ENCODE data around the gene TNFRSF8. TPM values are rescaled to one million over a fixed set of nuclear protein-coding genes. Genes with fewer than 3 reads are reported as not detected.

The TNFRSF8 gene
- total RNA-seq, 4 donors from 2014 or later = 0.83 to 2.8 (median 2.3) TPM

GRCh38 chr1:12134716-12135115 lies 71.6 kb downstream of the TNFRSF8 start:
- intact Hi-C loops (cut with DNase I) = no loop called here
- Histone ChIP-seq H3K4me3 (no peak overlapping the region), H3K9me3 (no peaks in the 10 kb centered on the region), H3K36me3 (no peaks in the 10 kb centered on the region), H3K27ac (replicated peaks in 1 of 4) (no peak overlapping the region), H3K27me3 (no peaks in the 10 kb centered on the region), H3K4me1 (peaks cover 12 to 30% (median 15%) of the 10 kb centered on the region in 4 donors)
- WGBS = 100% methylated on average over 9 of the region's 10 CpGs
- no peak for TF ChIP-seq CTCF (IDR thresholded peaks at IDR 0.05)
- no peak for TF ChIP-seq EP300 (IDR thresholded peaks at IDR 0.05)
- TF ChIP-seq POLR2A (IDR thresholded peaks at IDR 0.05; ENCODE audit: low read depth) = no peak
- DNase-seq (ENCODE audit: extremely low spot score) = no peak

- TF ChIP-seq POLR2AphosphoS5 (IDR thresholded peaks at IDR 0.05) (peak in 1 of 2 donors; percentile 7), CTCF (IDR thresholded peaks at IDR 0.05) (no peak)
- H3K9me3 ChIP-seq = no peaks in the 10 kb centered on the region
- peaks cover 9 to 24% (median 12%) of the 10 kb centered on the region in 4 donors for H3K4me1 ChIP-seq
- H3K36me3 ChIP-seq = no peaks in the 10 kb centered on the region
- H3K4me3 ChIP-seq = no peak overlapping the region
- peak overlapping the region in 2 of 4 donors; percentile 5 to 18 for H3K27ac ChIP-seq (replicated peaks in 1 of 4)
- intact Hi-C loops (cut with DNase I) = no loop called here
- no peaks in the 10 kb centered on the region for H3K27me3 ChIP-seq
- DNase-seq (ENCODE audit: extremely low spot score) = no peak
- WGBS = 48% methylated on average over 6 of the region's 6 CpGs
These were observed 72.5 kb downstream of the TNFRSF8 start for GRCh38 chr1:12135612-12136011.

- WGBS = 74% methylated on average over 8 of the region's 8 CpGs
- DNase-seq (ENCODE audit: extremely low spot score) = no peak
- no peaks in the 10 kb centered on the region for H3K27me3 ChIP-seq
- H3K36me3 ChIP-seq = no peaks in the 10 kb centered on the region
- intact Hi-C loops (cut with DNase I) = no loop called here
- H3K4me3 ChIP-seq = no peak overlapping the region
- H3K9me3 ChIP-seq = no peaks in the 10 kb centered on the region
- H3K4me1 ChIP-seq = peaks cover 9 to 15% (median 11%) of the 10 kb centered on the region in 4 donors
- H3K27ac ChIP-seq (replicated peaks in 1 of 4) = no peak overlapping the region
- no peak for TF ChIP-seq POLR2AphosphoS5 (IDR thresholded peaks at IDR 0.05)
- TF ChIP-seq EP300 (IDR thresholded peaks at IDR 0.05) = no peak
- TF ChIP-seq CTCF (IDR thresholded peaks at IDR 0.05) = no peak
- TF ChIP-seq POLR2A (IDR thresholded peaks at IDR 0.05; ENCODE audit: low read depth) = no peak
These were observed 74.0 kb downstream of the TNFRSF8 start for GRCh38 chr1:12136916-12137610.

GRCh38 chr1:12138196-12139168 lies 75.4 kb downstream of the TNFRSF8 start:
- Histone ChIP-seq H3K4me1 (peaks cover 9 to 20% (median 16%) of the 10 kb centered on the region in 4 donors), H3K9me3 (no peaks in the 10 kb centered on the region), H3K27ac (replicated peaks in 1 of 4) (no peak overlapping the region), H3K4me3 (no peak overlapping the region), H3K36me3 (no peaks in the 10 kb centered on the region), H3K27me3 (no peaks in the 10 kb centered on the region)
- WGBS = 81% methylated on average over 31 of the region's 31 CpGs
- intact Hi-C loops (cut with DNase I) = no loop called here
- TF ChIP-seq POLR2A (IDR thresholded peaks at IDR 0.05; ENCODE audit: low read depth) = no peak
- TF ChIP-seq EP300 (IDR thresholded peaks at IDR 0.05) = no peak
- no peak for TF ChIP-seq POLR2AphosphoS5 (IDR thresholded peaks at IDR 0.05)
- TF ChIP-seq CTCF (IDR thresholded peaks at IDR 0.05) = no peak
- DNase-seq (ENCODE audit: extremely low spot score) = no peak

Data from esophagus muscularis mucosa (tissue), 4 donors.